HG02798 (cell line): ENCODE results near the gene GLRX5.

Source experiments
- ATAC-seq: cut with Tn5 transposase; IDR thresholded peaks from one replicate; pipeline ENCODE4 v1.9.1; 2021; ENCODE audit warnings: mild to moderate bottlenecking; ENCODE audit not compliant: unreplicated experiment, poor library complexity

Gene GLRX5

DNA sequence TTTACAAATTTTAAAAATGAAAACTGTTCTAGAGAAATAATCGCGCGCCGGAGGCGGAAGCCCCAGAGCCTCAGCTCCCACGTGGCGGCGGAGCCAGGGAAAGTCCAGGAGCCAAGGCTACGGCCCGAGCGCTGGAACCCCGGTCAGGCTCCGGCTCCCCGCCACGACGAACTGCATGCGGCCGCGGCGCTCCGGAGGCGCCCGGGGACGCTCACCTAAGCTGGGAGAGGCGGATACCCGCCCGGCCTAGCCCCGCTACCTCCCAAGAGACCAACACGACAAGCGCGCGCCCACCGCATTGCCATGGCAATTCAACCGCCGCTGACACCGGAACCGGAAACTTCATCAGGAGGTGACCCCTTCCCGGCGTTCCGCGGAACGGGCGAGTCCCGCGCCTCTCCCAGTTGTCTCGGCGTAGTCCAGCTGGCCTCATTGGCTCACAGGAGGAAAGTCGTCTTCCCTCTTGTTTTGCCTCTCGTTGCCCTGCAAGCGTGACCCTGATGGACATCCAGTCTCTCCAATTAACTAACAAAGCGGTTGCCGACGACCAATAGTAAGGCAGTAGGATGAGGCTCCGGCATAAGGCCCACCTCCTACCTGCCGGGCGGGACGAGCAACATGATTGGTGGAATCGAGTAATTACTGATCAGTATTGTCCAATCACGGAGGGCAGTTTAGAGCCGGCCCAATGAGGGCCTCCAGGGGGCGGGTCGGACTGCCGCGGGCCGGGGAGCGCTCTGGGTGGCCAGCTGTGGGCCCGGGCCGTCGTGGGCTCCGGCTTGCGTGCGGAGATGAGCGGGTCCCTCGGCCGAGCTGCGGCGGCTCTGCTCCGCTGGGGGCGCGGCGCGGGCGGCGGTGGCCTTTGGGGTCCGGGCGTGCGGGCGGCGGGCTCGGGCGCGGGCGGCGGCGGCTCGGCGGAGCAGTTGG lies at the start of gene GLRX5:
Gene GLRX5 (plus strand): TSS at position 752 of the 927 bp plus-strand sequence. CDS start 40 bp downstream, at position 792.
- peak; percentile 90 for ATAC-seq

DNA sequence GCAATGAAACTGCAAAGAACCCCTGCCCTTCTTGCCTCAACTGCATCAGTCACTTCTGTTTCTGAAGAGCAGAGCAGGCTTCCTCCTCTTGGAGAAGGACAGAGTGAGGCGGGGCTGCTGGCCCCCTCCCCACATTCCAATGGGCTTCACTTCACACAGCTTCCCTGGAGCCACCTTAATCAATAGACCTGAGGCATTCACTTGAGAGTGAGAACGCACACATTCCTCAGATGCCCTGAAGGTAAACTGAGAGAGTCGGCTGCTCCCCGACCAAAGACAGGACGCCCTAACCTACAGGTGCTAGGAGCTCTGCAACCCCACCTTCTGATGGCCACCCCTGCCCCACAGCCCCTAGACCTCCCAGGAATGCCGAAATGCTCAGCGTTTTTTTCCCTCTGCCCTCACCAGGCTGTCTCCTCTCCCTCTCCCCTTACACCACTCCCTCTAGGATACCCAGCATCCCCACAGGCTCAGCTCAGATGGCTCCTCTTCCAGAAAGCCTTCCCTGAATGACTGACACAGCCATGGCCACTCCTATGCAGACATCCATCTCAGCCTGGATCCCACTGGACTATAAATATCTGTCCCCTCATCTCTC lies 49.5 kb upstream of the GLRX5 start:
- no peak for ATAC-seq

DNA sequence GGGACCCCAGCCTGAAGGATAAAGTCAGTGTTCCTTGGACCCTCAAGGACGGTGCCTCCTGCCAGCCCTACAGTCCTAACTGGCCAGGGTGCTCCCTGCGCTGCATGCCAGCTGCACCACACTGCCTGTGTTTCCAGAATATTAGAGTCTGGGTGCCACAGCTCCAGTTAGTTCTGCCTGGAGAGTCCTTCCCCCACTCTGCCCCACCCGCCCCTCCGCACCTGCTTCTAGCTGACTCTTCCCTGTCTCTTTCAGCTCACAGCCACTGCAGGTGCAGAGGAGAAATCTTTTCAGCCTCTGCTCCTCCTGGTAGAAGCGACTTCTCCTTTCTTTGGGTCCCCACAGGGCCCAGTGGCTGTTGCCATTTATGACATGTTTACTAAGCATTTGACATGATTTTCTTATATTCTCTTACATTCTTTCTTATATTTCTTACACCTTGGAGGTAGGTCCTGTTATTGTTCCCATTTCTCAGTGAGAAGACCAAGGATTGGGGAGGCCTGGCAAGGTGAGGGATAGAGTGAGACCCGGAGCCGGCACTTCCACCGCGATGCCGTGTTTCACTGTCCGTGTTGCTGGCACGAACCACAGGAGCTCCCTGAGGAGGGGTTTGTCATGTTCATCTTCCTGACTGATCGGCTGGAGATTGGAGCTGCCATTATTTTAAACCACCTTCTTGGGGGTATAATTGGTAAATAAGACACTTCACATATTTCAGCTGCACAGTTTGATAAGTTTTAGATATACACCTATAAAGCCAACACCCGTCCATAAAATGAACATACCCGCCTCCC lies 47.8 kb upstream of the GLRX5 start:
- ATAC-seq, result peak; percentile 45

DNA sequence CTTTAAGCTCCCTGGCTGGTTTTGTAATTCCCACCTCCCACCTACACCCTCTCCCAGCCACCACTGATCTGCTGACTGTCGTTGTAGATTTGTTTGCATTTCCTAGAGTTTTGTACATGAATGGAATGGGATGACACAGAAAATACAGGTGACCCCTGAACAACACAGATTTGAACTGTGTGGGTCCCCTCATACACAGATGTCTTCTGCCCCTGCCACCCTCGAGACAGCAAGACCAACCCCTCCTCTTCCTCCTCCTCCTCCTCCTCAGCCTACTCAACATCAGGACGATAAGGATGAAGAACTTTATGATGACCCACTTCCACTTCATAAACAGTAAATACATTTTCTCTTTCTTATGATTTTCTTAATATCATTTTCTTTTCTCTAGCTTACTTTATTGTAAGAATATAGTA lies 47.2 kb upstream of the GLRX5 start:
- ATAC-seq, result no peak

DNA sequence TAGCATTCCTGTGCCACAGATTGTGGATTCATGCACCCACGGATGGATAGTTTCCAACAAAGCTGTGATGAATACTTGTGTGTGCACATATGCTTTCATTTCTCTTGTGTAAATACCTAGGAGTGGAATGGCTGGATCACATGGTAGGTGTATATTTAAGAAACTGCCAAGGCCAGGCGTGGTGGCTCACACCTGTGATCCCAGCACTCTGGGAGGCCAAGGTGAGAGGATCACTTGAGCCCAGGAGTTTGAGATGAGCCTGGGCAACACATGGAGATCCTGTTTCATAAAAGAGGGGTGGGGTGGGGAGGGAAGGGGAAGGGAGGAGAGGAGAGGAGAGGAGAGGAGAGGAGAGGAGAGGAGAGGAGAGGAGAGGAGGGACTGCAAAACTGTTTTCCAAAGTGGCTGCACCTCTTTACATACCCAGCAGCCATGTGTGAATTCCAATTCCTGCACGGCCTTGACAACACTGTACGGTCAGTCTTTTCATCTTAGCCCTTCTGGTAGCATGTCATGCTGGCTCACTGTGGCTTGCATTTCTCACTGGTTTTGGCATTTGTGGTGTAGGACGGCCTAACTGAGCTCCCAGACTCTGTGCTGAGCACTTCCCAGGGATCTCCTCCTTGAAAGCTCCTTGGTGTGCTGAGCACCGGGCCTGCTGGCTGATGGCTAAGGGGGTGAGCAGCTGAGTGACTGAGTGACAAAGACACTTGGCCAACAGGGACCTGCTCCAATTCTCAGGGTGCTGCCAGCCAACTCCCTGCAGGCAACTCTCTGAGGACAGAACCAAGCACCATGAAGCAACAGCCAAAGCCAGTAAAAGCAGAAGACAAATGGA lies 46.3 kb upstream of the GLRX5 start:
- no peak for ATAC-seq

DNA sequence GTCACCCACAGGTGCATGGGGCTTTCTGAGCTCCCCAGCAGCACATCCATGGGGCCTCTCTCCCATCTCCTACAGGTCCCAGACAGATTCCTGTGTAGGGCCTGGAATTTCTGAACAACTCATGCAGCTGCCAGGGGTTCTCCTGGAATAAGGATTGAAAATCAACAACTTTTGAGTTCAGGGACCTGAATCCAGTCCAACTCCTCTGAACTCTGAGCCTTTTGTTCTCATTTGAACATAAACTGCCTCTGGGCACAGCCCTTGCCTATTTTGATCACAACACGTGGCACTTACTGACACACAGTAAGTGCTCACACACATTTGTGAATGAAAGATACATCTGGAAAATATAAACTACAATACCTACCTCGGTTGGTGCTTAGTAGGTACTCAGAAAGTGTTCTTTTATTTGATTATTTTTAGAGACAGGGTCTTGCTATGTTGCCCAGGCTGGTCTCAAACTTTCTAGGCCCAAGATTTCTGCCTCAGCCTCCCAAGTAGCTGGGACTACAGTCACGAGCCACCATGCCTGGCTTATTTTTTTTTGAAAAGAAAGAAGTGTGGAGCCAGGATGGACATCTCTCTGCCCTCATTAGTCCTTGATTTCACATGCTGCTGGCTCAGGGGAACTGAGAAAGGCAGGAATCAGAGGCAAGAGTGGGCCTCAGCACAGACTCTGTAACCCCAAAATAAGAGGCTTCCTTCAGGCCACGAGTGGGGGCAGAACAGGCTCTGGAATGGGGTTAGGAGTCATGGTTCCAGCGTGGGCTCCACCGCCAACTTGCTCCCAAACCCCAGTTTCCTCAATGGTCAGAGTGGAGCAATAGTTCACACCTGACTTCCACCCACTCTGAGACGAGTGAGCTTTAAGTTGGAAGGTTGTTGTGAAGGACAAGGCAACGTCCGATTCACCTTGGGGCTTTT lies 45.4 kb upstream of the GLRX5 start:
- ATAC-seq, result no peak

DNA sequence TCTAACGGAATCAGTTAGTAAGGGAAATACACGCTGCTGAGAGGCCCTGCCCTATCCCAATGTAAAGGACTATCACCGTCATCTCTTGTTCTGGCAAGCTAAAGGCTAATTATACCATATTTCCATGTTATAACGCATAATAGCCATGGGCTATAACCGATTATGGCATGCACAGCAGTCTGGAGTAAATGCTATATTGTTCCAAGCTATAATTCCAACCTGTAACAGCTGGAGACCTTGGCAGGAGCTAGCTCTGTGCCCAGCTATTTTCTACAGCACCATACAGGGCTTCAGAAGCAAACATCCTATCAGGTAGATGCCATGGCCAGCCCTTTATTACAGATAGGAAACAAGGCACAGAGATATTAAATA lies 44.7 kb upstream of the GLRX5 start:
- ATAC-seq, result no peak

DNA sequence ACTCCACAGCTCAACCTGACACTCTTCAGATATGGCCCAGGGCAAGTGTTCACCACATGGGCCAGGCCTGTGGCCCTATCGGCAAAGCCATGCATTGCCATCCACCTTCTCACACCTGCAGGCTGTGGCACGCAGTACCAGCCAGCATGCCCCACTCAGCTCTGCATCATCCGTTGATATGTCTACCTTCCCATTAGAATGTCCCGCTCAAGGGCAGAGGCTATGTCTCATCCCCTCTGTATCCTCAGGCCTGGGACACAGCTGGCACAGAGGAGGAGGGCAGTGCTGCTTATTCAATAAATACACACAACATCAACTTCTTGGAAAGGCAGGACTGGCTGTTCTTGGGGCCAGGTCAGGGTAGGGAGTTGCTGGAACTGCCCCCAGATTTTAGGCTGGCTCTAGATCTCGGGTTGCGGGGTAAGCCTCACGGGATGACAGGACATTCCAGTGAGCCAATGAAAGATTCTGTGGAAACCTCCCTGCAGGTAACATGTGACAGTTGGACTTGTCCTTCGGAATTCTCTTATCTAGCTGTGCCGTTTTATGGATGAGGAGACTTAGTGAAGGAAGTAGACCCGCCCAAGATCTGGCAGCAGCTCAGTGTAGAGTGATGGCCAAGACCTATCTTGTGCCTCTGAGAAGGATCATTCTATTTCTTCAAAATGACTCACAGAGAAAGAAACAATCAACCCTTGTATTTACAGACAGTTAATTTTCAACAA lies 44.0 kb upstream of the GLRX5 start:
- no peak for ATAC-seq

DNA sequence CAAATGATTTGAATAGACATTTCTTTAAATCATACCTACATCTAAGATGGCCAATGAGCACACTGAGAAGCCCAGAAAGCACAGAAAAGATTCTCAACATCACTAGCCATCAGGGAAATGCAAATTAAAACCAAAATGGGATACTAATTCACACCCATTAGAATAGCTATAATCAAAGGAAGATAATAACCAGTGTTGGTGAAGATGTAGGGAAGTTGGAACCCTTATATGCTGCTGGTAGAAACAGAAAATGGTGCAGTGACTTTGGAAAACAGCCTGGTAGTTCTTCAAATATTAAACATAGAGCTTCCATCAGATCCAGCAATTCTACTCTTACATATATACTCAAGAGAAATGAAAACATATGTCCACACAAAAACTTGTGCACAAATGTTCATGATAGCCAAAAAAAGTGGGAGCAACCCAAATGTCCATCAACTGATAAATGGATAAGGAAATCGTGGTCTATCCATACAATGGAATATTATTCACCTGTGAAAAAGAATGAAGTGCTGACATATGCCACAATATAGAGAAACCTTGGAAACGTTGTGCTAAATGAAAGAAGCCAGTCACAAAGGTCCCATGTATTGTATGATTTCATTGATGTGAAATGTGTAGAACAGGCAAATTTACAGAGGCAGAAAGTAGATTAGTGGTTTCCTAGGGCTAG lies 42.8 kb upstream of the GLRX5 start:
- ATAC-seq, result no peak

DNA sequence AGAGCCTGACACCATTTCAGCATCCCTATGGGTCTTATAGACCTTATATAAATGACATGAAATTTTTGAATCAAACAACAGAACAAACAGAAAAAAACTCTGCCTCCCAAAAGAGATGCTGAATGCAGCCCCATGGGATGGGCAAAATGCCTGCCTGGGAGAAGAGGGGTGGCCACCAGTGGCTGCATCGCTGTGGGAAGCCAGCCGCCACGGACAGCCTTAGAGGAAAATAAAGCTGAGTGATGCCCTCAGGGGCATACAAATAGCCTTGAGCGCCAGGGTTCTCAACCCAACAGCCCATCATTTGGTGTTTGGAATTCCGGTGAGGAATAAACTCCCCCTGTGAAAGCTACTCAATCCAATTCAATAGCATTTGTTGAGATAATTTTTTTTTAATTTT lies 41.3 kb upstream of the GLRX5 start:
- no peak for ATAC-seq

DNA sequence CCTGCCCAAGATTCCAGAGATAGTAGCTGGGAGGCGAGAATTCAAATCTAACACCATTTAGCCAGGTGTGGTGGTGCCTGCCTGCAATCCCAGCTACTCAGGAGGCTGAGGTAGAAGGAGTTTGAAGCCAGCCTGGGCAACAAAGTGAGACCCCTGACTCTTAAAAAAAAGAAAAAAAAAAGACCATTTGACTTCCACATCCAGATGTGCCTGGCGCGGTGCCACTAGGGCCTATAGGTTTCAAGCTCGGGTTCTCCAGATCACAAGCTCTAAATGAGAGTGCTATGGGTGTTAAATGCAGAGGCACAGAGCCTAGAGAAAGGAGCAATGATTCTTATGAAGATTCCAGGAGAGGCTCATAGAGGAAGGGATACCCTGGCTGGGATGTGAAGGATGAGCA lies 40.9 kb upstream of the GLRX5 start:
- no peak for ATAC-seq

DNA sequence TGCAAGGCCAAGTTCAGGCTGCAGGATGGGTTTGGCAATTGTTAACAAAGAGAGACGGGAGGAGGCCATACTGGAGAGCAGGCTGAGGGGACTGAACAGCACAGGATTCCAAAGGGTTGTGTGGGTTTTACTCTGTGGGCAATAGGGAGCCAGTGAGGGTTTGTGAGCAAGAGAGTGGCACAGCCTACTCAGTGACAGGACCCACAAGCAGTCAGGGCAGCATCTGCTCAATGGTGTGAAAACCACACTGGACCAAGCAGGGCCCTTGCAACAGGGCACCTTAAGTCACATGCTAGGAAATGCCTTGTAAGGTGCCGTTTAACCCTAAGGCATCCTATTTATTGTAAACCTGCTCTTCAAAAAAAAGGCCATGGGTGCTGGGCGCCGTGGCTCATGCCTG lies 40.4 kb upstream of the GLRX5 start:
- ATAC-seq, result no peak

DNA sequence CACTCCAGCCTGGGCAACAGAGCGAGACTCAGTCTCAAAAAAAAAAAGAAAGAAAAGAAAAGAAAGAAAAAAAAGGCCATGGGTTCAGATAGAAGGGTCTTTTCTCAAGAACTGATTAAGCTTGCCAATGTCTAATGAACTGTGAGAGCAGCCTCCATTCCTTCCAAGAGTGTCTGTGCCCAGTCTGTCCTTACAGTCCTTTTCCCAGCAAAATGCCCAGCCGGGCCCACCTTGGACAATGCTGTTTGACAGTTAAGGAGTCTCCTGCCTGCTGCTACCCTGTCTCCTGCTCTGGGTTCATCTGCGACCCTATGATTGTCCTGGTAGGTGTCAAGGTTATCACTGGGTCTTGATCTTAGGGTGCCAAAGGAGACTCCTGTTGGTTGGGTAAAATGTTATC lies 39.8 kb upstream of the GLRX5 start:
- ATAC-seq, result no peak

DNA sequence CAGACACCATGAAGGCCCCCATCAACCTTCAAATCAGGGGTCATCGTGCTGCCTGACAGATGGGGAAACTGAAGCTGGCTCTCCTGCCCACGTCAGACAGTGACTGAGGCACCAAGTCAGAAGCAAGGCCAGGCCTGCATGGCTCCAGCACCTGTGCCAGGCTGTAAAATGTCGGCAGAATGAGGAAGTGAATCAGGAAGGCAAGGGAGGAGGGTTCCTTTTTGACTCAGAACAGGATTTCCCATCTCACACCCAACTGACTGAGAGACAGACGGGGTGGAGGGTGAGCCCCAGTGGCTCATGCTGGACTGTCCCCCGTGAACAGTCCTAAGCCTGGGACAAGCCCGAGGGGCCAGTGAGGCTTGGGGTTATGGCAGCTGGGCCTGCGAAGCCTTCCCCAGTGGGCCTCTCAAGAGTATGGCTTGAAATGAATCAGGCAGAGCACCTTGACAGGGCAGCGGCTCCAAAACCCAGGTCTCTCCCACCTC lies 39.3 kb upstream of the GLRX5 start:
- ATAC-seq, result peak; percentile 86

DNA sequence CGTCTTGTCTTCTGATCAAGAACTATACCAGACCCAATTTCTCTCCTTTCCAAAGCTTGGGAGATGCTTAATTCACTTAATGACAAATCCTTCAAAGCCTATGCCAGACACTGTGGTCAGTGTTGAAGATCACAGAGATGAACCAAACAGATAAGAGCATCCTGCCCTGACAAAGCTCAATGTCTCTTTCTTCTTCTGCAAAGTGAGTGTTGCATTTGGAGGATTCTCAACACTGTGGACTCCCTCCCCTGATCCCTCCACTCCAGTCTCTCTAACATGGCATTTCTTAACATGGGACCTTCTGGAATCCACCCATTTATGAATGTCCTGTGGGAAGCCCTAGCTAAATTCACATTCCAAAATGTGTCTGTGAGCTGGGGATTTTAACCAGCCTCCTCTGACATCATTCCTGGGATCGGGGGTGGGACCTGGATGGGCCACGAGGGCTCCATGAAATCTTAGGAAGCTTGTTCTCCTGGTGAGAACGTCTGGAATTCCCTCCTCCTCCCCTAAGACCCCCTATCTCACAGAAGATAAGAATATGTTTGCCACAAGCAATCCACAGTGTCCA lies 38.7 kb upstream of the GLRX5 start:
- peak; percentile 8 for ATAC-seq

DNA sequence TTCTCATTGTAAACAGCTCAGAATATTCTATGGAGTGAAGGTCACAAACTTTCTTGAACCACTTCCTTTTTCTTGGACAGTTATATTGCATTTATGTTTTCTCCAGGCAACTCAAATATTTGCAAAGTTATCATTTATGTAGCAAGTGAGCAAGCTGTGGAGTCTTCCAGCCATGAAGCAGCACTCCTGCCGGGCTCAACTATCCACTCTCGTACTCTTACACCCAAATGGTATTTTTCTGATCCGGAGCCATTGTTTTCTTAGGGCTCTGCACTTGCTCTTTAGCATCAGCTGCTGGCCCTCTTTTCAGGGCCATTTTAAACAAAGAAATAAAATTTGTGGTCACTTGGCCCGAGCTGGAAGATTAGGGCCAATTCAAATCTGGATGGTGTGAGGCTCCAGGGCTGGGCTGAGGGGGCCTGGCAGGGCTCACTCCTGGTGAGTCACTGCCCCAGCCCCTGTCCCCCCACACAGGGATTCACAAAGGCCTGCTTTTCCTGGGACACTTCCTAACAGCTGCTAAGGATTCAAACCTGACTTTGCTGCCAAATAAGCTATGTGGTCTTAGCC lies 38.1 kb upstream of the GLRX5 start:
- no peak for ATAC-seq

DNA sequence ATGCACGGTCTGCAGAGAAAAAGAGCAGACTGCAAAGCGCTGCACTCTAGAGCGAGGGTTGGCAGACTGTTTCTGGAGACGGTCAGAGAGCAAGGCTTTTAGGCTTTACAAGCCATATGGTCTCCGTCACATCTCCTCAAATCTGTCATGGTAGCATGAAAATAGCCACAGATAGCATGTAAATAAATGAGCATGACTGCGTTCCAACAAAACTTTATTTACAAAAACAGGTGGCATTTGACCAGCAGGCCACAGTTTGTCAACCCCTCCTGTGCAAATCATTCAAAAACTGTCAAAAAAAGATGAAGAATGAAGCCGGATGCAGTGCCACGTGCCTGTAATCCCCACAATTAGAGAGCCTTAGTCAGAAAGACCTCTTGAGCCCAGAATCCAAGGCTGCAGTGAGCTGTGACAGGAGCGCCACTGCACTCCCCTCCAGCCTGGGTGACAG lies 37.3 kb upstream of the GLRX5 start:
- ATAC-seq, result no peak
